Measurements from ENCODE around the gene SCML1.

Gene SCML1, protein sequence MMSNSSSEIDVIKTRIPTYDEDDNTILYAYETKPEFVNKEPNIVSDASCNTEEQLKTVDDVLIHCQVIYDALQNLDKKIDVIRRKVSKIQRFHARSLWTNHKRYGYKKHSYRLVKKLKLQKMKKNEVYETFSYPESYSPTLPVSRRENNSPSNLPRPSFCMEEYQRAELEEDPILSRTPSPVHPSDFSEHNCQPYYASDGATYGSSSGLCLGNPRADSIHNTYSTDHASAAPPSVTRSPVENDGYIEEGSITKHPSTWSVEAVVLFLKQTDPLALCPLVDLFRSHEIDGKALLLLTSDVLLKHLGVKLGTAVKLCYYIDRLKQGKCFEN

GRCh38 chrX:17736856-17737709 lies at the start of gene SCML1:
SCML1 (plus strand) TSS chrX:17737493; CDS start chrX:17744187, 6,694 bp downstream.
- DNase-seq (ENCODE audit: low read depth), result peak; percentile 65

- DNase-seq (ENCODE audit: low read depth), result no peak
Measured at GRCh38 chrX:17687648-17688047, 49.6 kb upstream of the SCML1 start.

DNA sequence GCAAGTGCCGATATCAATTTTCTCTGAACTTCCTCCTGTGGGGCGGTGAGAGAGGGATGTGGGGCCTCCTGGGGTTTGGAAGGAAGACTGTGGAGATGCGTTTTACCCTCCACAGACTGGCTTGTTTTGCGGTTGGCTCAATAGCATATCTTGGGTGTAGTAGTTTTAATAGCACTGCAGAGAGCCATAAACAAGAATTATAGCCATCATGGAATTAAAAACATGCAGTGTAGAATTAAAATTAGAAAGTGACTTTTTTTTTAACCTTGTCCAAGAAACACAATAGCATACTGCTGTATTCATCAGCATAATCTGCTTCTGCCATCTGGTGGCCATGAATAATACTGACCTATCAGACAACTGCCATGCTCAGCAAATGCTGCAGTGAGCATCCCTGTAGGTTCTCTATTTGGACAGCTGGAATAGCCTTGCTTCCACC lies 47.3 kb upstream of the SCML1 start:
- DNase-seq (ENCODE audit: low read depth), result no peak

GRCh38 chrX:17692709-17693346 lies 44.5 kb upstream of the SCML1 start:
- DNase-seq (ENCODE audit: low read depth), result no peak

DNA sequence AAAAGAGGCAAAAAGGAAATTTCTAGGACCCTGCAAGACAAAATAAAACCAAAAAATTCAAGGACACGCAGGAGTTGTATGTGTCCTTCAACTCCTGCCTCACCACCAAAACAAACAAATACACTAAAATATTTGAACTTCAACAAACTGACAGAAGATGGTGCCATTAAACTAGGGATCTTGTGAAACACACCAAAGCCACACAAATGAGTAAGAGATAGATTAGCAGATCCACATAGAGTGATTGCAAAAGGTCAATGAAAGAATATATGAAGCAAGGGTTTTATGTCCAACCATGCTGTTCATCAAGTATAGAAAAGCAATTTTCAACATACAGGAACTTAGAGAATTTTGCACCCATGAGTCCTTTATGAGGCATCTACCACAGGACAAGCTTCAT lies 40.1 kb upstream of the SCML1 start:
- no peak for DNase-seq (ENCODE audit: low read depth)

- no peak for DNase-seq (ENCODE audit: low read depth)
Measured at GRCh38 chrX:17700976-17701375, 36.3 kb upstream of the SCML1 start.

DNA sequence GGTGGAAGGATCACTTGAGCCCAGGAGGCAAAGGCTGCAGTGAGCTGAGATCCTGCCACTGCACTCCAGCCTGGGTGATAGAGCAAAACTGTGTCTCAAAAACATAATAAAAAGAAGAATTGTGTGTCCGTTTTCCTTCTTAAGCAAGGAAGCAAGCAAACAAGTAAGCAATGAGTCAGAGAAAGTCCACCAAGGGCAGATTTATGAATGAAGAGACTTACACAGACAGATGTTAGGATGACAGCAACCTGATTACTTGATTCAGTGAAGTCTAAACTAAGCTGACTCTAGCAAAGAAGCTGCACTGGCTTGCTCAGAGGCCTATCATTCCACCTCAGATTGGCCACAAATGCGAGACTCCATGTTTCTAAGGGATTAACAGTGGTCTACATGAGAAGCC lies 34.1 kb upstream of the SCML1 start:
- DNase-seq (ENCODE audit: low read depth), result no peak

- no peak for DNase-seq (ENCODE audit: low read depth)
Measured at GRCh38 chrX:17705211-17705610, 32.1 kb upstream of the SCML1 start.

- DNase-seq (ENCODE audit: low read depth), result no peak
Measured at GRCh38 chrX:17706676-17707075, 30.6 kb upstream of the SCML1 start.

GRCh38 chrX:17707731-17708130 lies 29.6 kb upstream of the SCML1 start:
- DNase-seq (ENCODE audit: low read depth), result no peak

- DNase-seq (ENCODE audit: low read depth), result no peak
Measured at GRCh38 chrX:17710871-17711301, 26.4 kb upstream of the SCML1 start.

DNA sequence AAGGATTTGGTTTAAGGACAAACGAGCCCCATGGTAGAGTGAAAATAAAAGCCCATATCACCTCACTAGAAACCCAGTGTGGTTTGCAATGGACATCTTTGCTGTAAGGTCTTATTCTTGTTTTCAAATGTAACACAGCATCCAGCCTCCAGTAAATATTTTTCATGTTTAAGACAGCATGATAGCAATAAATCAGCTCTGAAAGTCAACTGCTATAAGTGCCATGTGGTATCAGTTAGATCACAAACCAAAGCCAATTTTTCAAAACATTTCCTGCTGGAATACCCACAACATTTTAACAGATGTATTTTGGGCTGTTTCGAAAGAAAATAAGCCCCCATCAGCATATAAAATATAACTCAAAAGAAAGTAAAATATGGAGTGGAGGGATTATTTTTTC lies 24.0 kb upstream of the SCML1 start:
- DNase-seq (ENCODE audit: low read depth), result no peak

GRCh38 chrX:17718649-17719165 lies 18.6 kb upstream of the SCML1 start:
- no peak for DNase-seq (ENCODE audit: low read depth)

DNA sequence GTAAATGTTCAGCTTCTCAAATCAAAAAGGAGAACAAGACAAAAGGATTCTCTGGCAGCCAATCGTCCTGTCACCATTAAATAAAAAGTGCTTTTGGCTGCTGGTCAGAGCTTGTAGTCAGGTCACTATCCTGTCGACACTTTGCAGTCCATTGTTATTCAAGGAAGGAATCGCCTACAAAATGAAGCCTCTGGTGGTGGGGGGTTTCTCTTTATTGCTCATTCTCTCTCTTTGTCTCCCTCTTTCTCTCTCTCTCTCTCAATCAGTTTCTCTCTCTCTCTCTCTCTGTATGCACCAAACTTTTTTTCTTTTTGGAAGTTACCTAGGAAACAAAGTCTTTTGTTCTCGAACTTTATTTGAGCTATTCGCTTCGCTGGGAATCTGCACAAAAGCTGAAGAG lies 17.6 kb upstream of the SCML1 start:
- no peak for DNase-seq (ENCODE audit: low read depth)

DNA sequence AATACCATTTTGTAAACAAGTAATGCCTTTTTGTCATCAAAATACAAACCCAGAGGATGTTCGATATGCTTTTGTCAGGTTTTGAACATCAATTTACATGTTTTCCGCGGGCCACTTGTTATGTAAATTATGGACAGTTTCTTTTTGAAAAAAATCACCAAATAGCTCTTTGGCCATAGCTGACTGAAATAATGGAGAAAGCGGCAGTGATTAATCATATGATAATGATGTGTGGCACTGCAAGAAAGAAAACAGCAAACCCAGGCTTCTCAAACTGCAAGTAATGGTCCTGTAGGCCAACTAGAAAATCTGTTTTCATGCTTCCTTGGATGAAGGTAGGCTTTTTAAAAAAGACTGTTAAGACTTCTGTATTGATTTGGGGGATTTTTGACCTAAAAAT lies 15.6 kb upstream of the SCML1 start:
- DNase-seq (ENCODE audit: low read depth), result no peak

- no peak for DNase-seq (ENCODE audit: low read depth)
Measured at GRCh38 chrX:17725181-17725580, 12.1 kb upstream of the SCML1 start.

- no peak for DNase-seq (ENCODE audit: low read depth)
Measured at GRCh38 chrX:17732138-17732783, 5.0 kb upstream of the SCML1 start.

GRCh38 chrX:17735406-17735805 lies 1.9 kb upstream of the SCML1 start:
- DNase-seq (ENCODE audit: low read depth), result no peak

GRCh38 chrX:17736478-17736855 lies 826 bp upstream of the SCML1 start:
- no peak for DNase-seq (ENCODE audit: low read depth)

- no peak for DNase-seq (ENCODE audit: low read depth)
Measured at GRCh38 chrX:17737710-17737985, 355 bp downstream of the SCML1 start.

DNA sequence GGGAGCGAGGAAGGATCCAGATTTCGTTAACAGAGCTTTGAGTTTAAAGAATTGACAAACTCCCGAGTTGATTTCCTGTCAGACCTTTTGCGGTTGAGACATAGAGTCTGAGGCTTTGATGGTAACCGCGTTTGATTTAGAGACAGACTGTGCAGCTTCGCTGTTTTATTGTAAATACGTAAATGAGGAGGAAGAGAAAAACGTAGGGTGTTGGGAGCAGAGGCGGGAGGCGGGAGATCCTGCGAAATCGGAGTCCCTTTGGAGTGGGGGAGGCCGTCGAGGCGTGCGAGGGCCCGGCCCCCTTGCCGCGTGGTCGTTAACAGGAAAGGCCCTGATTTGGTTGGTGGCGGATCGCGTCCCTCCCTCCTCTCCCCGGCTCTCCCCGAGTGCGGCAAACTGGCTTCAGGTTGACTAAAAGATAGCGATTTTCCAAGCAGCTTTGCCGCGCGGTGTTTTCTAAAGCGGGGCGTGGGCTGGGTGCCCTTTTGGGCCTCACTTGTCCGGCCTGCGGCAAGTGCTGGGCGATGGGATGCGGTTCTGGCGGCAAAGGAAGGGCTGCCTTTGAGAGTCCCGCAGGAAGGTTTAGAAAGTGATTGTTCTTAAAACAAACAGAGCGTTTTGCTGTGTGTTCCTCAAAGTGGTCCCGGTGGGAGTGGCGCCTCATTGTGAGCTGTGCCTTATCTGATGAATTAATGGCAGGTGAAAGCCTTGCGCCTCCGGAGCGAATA lies 857 bp downstream of the SCML1 start:
- no peak for DNase-seq (ENCODE audit: low read depth)

Measured in activated gamma-delta T cell treated with anti-CD3 and anti-CD28 coated beads, Interleukin-2, amount 50 U/mL, for 16 hours (primary cell).